ENCODE data around the gene TRPM8. TPM values are rescaled to one million over a fixed set of nuclear protein-coding genes. Genes with fewer than 3 reads are reported as not detected.

The TRPM8 gene
- total RNA-seq, 1 donor = 0.63 TPM

GRCh38 chr2:233944722-233945121 is 27.5 kb downstream of the TRPM8 start:
- H3K4me3 ChIP-seq (ENCODE audit: low read depth, low read length) = no peak overlapping the region
- no peak for TF ChIP-seq CTCF (IDR thresholded peaks at IDR 0.05; ENCODE audit: insufficient read depth, low read length)
- DNase-seq (ENCODE audit: low read depth) = no peak

- TF ChIP-seq CTCF (IDR thresholded peaks at IDR 0.05; ENCODE audit: insufficient read depth, low read length) = no peak
- no peak overlapping the region for H3K4me3 ChIP-seq (ENCODE audit: low read depth, low read length)
- DNase-seq (ENCODE audit: low read depth) = no peak
Measured at GRCh38 chr2:233945146-233945545, 28.0 kb downstream of the TRPM8 start.

- DNase-seq (ENCODE audit: low read depth) = no peak
- no peak overlapping the region for H3K4me3 ChIP-seq (ENCODE audit: low read depth, low read length)
- TF ChIP-seq CTCF (IDR thresholded peaks at IDR 0.05; ENCODE audit: insufficient read depth, low read length) = no peak
Measured at GRCh38 chr2:233950078-233950825, 33.1 kb downstream of the TRPM8 start.

GRCh38 chr2:233952335-233952734 is 35.2 kb downstream of the TRPM8 start:
- no peak overlapping the region for H3K4me3 ChIP-seq (ENCODE audit: low read depth, low read length)
- no peak for DNase-seq (ENCODE audit: low read depth)
- TF ChIP-seq CTCF (IDR thresholded peaks at IDR 0.05; ENCODE audit: insufficient read depth, low read length) = no peak

- no peak overlapping the region for H3K4me3 ChIP-seq (ENCODE audit: low read depth, low read length)
- no peak for DNase-seq (ENCODE audit: low read depth)
- no peak for TF ChIP-seq CTCF (IDR thresholded peaks at IDR 0.05; ENCODE audit: insufficient read depth, low read length)
Measured at GRCh38 chr2:233953087-233953801, 36.1 kb downstream of the TRPM8 start.

- no peak overlapping the region for H3K4me3 ChIP-seq (ENCODE audit: low read depth, low read length)
- DNase-seq (ENCODE audit: low read depth) = no peak
- no peak for TF ChIP-seq CTCF (IDR thresholded peaks at IDR 0.05; ENCODE audit: insufficient read depth, low read length)
Measured at GRCh38 chr2:233960203-233960602, 43.0 kb downstream of the TRPM8 start.
